Measurements from ENCODE around the gene PRKAR1B.

DNA sequence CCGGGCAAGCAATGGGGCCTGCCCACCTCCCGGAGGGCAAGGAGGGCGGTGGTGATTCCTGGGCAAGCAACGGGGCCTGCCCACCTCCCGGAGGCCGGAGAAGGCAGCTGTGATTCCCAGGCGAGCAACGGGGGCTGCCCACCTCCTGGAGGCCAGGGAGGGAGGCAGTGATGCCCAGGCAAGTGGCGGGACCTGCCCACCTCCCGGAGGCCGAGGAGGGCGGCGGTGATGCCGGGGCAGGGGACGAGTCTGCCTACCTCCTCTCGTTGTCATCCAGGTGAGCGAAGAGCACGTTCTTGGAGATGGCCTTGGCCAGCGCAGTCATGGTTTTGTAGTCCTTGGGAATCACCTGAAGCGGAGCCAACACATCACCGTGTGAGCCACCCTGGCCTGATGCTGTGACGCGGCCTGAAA lies 50.1 kb downstream of the PRKAR1B start:
- no peak for TF ChIP-seq SIN3A (IDR thresholded peaks at IDR 0.05; ENCODE audit: low read depth)
- TF ChIP-seq, protein P1, sequence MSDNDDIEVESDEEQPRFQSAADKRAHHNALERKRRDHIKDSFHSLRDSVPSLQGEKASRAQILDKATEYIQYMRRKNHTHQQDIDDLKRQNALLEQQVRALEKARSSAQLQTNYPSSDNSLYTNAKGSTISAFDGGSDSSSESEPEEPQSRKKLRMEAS (IDR thresholded peaks at IDR 0.05) = no peak
- no peak for TF ChIP-seq CTCF (IDR thresholded peaks at IDR 0.05 in 2 of 3, conservative IDR thresholded peaks at IDR 0.05 in 1 of 3; ENCODE audit: borderline replicate concordance in 1 of 3, insufficient read depth in 1 of 3, low read depth in 2 of 3, low read length in 2 of 3)
- no peak for TF ChIP-seq YY1 (IDR thresholded peaks at IDR 0.05; ENCODE audit: extremely low read depth, insufficient replicate concordance, low read depth, low read length)
- TF ChIP-seq CEBPB (IDR thresholded peaks at IDR 0.05; ENCODE audit: low read depth) = no peak
- TF ChIP-seq POLR2A (IDR thresholded peaks at IDR 0.05; ENCODE audit: borderline replicate concordance, extremely low read depth, insufficient read depth, insufficient read length) = no peak
- no peak for TF ChIP-seq EZH2 (IDR thresholded peaks at IDR 0.05)
- TF ChIP-seq RAD21 (IDR thresholded peaks at IDR 0.05; ENCODE audit: low read depth) = no peak
- no peak for TF ChIP-seq EZH2phosphoT487 (IDR thresholded peaks at IDR 0.05; ENCODE audit: borderline replicate concordance)
- TF ChIP-seq REST (IDR thresholded peaks at IDR 0.05; ENCODE audit: low read depth) = no peak
- no peak for TF ChIP-seq ELF1 (IDR thresholded peaks at IDR 0.05; ENCODE audit: borderline replicate concordance, low read depth)
- no peak for TF ChIP-seq EGR1 (IDR thresholded peaks at IDR 0.05; ENCODE audit: low read depth)

Data from HCT116 (cell line).